Astrocyte (in vitro differentiated cells and primary cell): ENCODE data around the gene ST6GALNAC6. TPM values are rescaled to one million over a fixed set of nuclear protein-coding genes. Genes with fewer than 3 reads are reported as not detected.

ENCODE experiments used
- DNase-seq: peaks from one replicate; pipeline ENCODE4 v3.0.0-alpha.2; 2010; ENCODE audit warnings: low read depth
- FAIRE-seq: peaks from 2 replicates; lab custom pipeline; 2011; peaks lifted over from hg19 to GRCh38; lab: Jason Lieb, UNC
- H2AFZ ChIP-seq: 2 replicates; pipeline ENCODE4 v1.6.0; 2012; ENCODE audit warnings: low read depth, low read length, inconsistent platforms
- H3K27ac ChIP-seq: 2 replicates; pipeline ENCODE4 v1.5.1; 2011; ENCODE audit warnings: low read depth, low read length, inconsistent platforms
- H3K27me3 ChIP-seq: 2 replicates; pipeline ENCODE4 v1.6.0; 2011; ENCODE audit warnings: low read length, inconsistent platforms; ENCODE audit not compliant: insufficient read depth
- H3K36me3 ChIP-seq: 2 replicates; pipeline ENCODE4 v1.5.1; 2011; ENCODE audit warnings: low read length, inconsistent platforms; ENCODE audit not compliant: insufficient read depth
- H3K4me1 ChIP-seq: 2 replicates; pipeline ENCODE4 v1.5.1; 2011; ENCODE audit warnings: low read length, inconsistent platforms; ENCODE audit not compliant: insufficient read depth
- H3K4me2 ChIP-seq: 2 replicates; pipeline ENCODE4 v1.6.0; 2012; ENCODE audit warnings: low read length, inconsistent platforms
- H3K4me3 ChIP-seq: 2 replicates; pipeline ENCODE4 v1.5.1; 2011; ENCODE audit warnings: low read depth, mild to moderate bottlenecking, low read length, inconsistent platforms; ENCODE audit not compliant: insufficient read depth
- H3K79me2 ChIP-seq: 2 replicates; pipeline ENCODE4 v1.6.0; 2012; ENCODE audit warnings: mild to moderate bottlenecking, low read length, inconsistent platforms; ENCODE audit not compliant: insufficient read depth
- H3K9ac ChIP-seq: 2 replicates; pipeline ENCODE4 v1.6.0; 2012; ENCODE audit warnings: mild to moderate bottlenecking, low read length, inconsistent platforms
- H3K9me3 ChIP-seq: 2 replicates; pipeline ENCODE4 v1.5.1; 2012; ENCODE audit warnings: low read depth, mild to moderate bottlenecking, low read length, inconsistent platforms; ENCODE audit not compliant: insufficient read depth
- H4K20me1 ChIP-seq: 2 replicates; pipeline ENCODE4 v1.6.0; 2012; ENCODE audit warnings: low read length, inconsistent platforms; ENCODE audit not compliant: insufficient read depth
- H3K27ac Mint-ChIP-seq: one replicate; pipeline ENCODE4 v1.8.0; 2021; ENCODE audit warnings: mild to moderate bottlenecking, mixed read lengths; ENCODE audit not compliant: unreplicated experiment
- H3K27me3 Mint-ChIP-seq: one replicate; pipeline ENCODE4 v1.8.0; 2021; ENCODE audit warnings: low read depth, mixed read lengths; ENCODE audit not compliant: unreplicated experiment
- H3K36me3 Mint-ChIP-seq: one replicate; pipeline ENCODE4 v1.8.0; 2021; ENCODE audit warnings: low read depth, mixed read lengths; ENCODE audit not compliant: unreplicated experiment
- H3K4me1 Mint-ChIP-seq: one replicate; pipeline ENCODE4 v1.8.0; 2021; ENCODE audit warnings: low read depth, mixed read lengths; ENCODE audit not compliant: unreplicated experiment
- H3K4me3 Mint-ChIP-seq: one replicate; pipeline ENCODE4 v1.8.0; 2021; ENCODE audit warnings: mild to moderate bottlenecking, moderate library complexity, mixed read lengths; ENCODE audit not compliant: unreplicated experiment
- H3K9me3 Mint-ChIP-seq: one replicate; pipeline ENCODE4 v1.8.0; 2021; ENCODE audit warnings: mild to moderate bottlenecking, mixed read lengths; ENCODE audit not compliant: unreplicated experiment
- EZH2 ChIP-seq: IDR thresholded peaks from 2 replicates; pipeline ENCODE4 v1.6.1; 2012; ENCODE audit warnings: mild to moderate bottlenecking, low read length, inconsistent platforms; ENCODE audit not compliant: insufficient read depth
- total RNA-seq: library from RNA; stranded (reverse); gene quantifications from 2 replicates; pipeline ENCODE4 v1.2.1, GENCODE V29; 2021
- TF ChIP-seq, protein P1 (sequence below): IDR thresholded peaks from 2 replicates; pipeline ENCODE4 v1.5.1; 2011; ENCODE audit warnings: low read depth, mild to moderate bottlenecking, inconsistent platforms, low read length, moderate library complexity; ENCODE audit not compliant: insufficient read depth

The ST6GALNAC6 gene
- total RNA-seq, 1 donor from 2014 or later = 30.4 TPM

DNA sequence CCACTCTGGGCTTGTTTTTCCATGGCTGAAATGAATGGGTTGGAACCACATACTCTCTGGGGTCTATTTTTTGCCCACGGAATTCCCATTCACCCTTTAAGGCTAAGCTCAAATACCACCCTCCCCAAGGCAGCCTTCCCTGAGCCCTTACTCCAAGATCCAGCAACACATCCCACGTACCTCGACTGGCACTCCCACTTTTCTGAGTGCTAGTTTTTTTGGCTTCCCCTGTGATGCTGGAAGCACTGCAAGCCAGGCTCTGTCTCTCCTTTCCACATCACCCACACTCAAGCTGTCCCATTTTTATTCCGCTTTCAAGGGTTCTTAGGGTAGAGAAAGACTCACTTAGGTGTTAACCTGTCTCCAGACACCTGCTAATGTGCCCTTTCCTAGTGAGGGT lies 6.0 kb downstream of the ST6GALNAC6 start:
- TF ChIP-seq, protein P1, sequence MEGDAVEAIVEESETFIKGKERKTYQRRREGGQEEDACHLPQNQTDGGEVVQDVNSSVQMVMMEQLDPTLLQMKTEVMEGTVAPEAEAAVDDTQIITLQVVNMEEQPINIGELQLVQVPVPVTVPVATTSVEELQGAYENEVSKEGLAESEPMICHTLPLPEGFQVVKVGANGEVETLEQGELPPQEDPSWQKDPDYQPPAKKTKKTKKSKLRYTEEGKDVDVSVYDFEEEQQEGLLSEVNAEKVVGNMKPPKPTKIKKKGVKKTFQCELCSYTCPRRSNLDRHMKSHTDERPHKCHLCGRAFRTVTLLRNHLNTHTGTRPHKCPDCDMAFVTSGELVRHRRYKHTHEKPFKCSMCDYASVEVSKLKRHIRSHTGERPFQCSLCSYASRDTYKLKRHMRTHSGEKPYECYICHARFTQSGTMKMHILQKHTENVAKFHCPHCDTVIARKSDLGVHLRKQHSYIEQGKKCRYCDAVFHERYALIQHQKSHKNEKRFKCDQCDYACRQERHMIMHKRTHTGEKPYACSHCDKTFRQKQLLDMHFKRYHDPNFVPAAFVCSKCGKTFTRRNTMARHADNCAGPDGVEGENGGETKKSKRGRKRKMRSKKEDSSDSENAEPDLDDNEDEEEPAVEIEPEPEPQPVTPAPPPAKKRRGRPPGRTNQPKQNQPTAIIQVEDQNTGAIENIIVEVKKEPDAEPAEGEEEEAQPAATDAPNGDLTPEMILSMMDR = no peak
- TF ChIP-seq EZH2 = no peak
- no peaks in the 10 kb centered on the region for H3K27me3 ChIP-seq
- no peak overlapping the region for H3K4me2 ChIP-seq
- peaks cover 43% of the 10 kb centered on the region for H4K20me1 ChIP-seq
- H3K9me3 ChIP-seq = peaks cover 13% of the 10 kb centered on the region
- H3K27ac Mint-ChIP-seq = no peak overlapping the region
- no peak for DNase-seq
- H3K4me1 Mint-ChIP-seq = peaks cover 13% of the 10 kb centered on the region
- H3K79me2 ChIP-seq = peaks cover 23% of the 10 kb centered on the region
- no peaks in the 10 kb centered on the region for H3K27me3 Mint-ChIP-seq
- no peak overlapping the region for H3K9ac ChIP-seq
- H3K27ac ChIP-seq = no peak overlapping the region
- H3K4me3 Mint-ChIP-seq = no peak overlapping the region
- peaks cover 41% of the 10 kb centered on the region for H3K36me3 ChIP-seq
- peaks cover 12% of the 10 kb centered on the region for H3K4me1 ChIP-seq
- H2AFZ ChIP-seq = no peak overlapping the region
- H3K36me3 Mint-ChIP-seq = peaks cover 46% of the 10 kb centered on the region
- H3K9me3 Mint-ChIP-seq = no peaks in the 10 kb centered on the region
- no peak for FAIRE-seq
- no peak overlapping the region for H3K4me3 ChIP-seq

- Histone ChIP-seq H3K9ac (no peak overlapping the region), H2AFZ (no peak overlapping the region), H3K4me3 (no peak overlapping the region), H3K9me3 (peaks cover 13% of the 10 kb centered on the region), H3K27me3 (no peaks in the 10 kb centered on the region), H3K4me1 (peaks cover 10% of the 10 kb centered on the region), H4K20me1 (peaks cover 41% of the 10 kb centered on the region), H3K27ac (no peak overlapping the region), H3K79me2 (peaks cover 20% of the 10 kb centered on the region), H3K4me2 (no peak overlapping the region), H3K36me3 (peaks cover 41% of the 10 kb centered on the region)
- TF ChIP-seq EZH2 = no peak
- TF ChIP-seq, protein P1 = no peak
- Mint-ChIP-seq H3K36me3 (peaks cover 46% of the 10 kb centered on the region), H3K4me1 (peaks cover 13% of the 10 kb centered on the region), H3K27me3 (no peaks in the 10 kb centered on the region), H3K4me3 (no peak overlapping the region), H3K27ac (no peak overlapping the region), H3K9me3 (no peaks in the 10 kb centered on the region)
- FAIRE-seq (no peak), DNase-seq (no peak)
These were observed 6.6 kb downstream of the ST6GALNAC6 start for GRCh38 chr9:127892831-127893230.

DNA sequence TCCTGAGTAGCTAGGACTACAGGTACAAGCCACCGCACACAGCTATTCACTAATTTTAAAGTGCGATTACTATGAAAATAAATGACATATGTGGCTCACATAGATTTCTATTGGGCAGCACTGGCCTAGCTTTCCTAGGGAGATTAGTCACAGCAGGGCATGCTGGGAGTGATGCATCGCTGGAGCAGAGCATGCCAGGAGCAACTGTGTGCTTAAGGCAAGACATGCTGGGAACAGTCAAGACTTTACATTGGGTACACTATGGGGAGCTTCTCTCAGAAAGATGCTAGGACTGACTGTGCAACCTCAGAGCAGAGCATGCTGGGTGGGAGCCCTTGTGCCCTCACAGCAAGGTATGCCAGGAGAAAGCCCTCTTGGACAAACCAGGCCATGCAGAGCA lies 9.3 kb downstream of the ST6GALNAC6 start:
- H3K27ac ChIP-seq = no peak overlapping the region
- H2AFZ ChIP-seq = no peak overlapping the region
- Mint-ChIP-seq H3K9me3 (no peaks in the 10 kb centered on the region), H3K27ac (no peak overlapping the region), H3K4me1 (peaks cover 10% of the 10 kb centered on the region), H3K4me3 (no peak overlapping the region), H3K36me3 (peaks cover 40% of the 10 kb centered on the region), H3K27me3 (no peaks in the 10 kb centered on the region)
- TF ChIP-seq EZH2 = no peak
- TF ChIP-seq, protein P1 = no peak
- H3K27me3 ChIP-seq = no peaks in the 10 kb centered on the region
- peaks cover 32% of the 10 kb centered on the region for H4K20me1 ChIP-seq
- H3K4me3 ChIP-seq = no peak overlapping the region
- H3K79me2 ChIP-seq = no peaks in the 10 kb centered on the region
- no peak for DNase-seq
- no peaks in the 10 kb centered on the region for H3K4me1 ChIP-seq
- H3K9me3 ChIP-seq = peaks cover 10% of the 10 kb centered on the region
- H3K4me2 ChIP-seq = no peak overlapping the region
- FAIRE-seq = no peak
- H3K9ac ChIP-seq = no peak overlapping the region
- peaks cover 40% of the 10 kb centered on the region for H3K36me3 ChIP-seq
